Globus pallidus (tissue), 1 donor: Measurements from ENCODE around the gene LNX2.
A peak's percentile ranks its signal among the peaks of the same experiment; 100 is the strongest.

Source experiments
- DNase-seq: peaks from one replicate; pipeline ENCODE4 v3.0.0-alpha.2; 2015; ENCODE audit warnings: low spot score

LNX2 gene

GRCh38 chr13:27559719-27560118 is 60.6 kb downstream of the LNX2 start:
- DNase-seq: no peak

- peak; percentile 18 for DNase-seq
Observed at GRCh38 chr13:27556109-27556508, 64.2 kb downstream of the LNX2 start.

- DNase-seq: no peak
Observed at GRCh38 chr13:27551562-27551961, 68.8 kb downstream of the LNX2 start.

DNA sequence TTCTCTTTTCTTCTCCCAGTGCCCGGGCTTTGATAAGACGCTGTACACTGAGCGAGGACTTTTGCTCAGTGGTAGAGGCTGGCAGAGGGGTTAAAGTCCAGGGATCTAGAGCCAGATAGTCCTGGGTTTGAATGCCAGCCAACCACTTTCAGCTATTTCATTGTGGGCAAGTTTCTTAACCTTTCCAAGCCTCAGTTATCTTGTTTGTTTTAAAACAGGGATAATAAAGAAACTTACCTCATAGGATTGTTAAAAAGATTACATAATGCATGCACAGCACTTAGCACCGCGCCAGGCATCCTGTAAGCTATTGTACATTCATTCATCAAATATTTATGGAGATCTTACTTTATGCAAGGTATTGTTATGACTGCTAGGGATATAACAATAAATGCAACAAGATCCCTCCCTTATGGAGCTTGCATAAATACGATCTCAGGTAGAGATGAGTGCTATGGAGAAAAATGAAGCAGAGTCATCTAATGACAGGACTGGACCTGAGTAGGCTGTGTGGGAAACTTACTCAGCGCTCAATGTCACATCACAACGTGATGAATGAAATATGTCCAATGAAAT is 70.8 kb downstream of the LNX2 start:
- DNase-seq: no peak

DNA sequence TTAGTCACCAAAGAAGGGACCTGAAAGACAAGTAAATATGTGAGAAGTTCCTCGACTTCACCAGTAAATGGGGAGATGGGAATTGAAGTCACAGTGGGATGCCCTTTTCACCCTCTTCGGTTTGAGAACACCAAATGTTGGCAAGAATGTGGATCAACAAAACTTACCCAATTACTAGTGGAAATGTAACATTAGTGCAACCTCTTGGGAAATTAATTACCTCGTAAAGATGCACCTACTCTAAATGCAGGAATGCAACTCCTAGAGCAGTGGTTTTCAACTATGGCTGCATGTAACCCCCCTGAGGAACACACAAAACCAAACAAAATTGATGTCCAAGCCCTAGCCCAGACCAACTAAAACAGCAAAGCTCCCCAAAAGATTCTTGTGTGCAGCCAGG is 78.1 kb downstream of the LNX2 start:
- DNase-seq: no peak

DNA sequence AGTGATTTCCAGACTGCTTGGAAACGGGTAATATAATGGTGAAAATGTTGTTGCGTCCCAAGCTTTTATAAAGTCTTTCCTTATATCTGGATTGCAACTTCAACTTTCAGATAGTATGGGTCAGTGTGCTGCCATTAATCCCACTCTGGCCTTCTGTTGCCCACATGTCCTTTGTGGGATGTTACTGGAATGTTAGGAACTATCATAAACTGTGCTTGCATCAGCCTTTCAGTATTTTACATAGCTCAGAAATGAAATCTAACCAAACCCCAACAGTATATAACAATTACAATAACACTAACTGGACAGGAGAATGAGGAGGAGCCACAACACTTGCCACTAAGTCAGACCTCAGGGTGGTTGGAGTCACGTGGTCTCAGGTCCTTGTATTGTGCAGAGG is 78.9 kb downstream of the LNX2 start:
- no peak for DNase-seq

DNA sequence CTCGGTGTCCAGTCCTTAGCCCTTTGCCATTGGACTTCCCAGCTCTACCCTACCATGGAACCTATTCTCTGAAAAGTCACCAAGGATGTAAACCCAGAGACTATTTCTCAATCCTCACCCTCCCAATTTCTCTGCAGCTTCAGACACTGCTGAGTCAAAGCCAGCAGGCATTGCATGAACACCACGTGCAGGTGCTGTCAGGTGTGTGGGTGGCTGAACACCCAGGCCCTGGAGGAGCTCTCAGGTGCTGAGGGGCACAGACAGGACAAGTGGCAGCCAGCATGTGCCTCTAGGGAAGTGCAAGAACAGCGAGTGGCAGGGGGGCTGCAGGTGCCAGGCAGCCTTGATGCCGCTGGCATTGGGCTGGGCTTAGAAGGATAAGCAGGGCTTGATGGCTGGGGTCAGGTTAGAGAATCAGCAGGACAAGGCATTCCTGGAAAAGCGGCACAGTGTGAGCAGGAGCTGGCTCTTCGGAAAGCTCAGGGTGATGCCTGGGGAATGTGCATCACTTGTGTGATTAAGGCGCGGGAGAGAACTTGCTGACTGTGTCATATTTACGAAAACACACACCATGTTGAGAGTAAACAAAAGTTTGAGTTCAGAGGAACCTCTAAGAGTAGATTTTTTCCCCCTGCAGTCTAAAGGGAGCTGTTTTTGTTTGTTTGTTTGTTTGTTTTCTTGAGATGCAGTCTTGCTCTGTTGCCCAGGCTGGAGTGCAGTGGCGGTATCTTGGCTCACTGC is 83.8 kb downstream of the LNX2 start:
- DNase-seq: no peak

- DNase-seq: no peak
Observed at GRCh38 chr13:27535546-27535945, 84.8 kb downstream of the LNX2 start.

- no peak for DNase-seq
Observed at GRCh38 chr13:27534981-27535380, 85.3 kb downstream of the LNX2 start.

GRCh38 chr13:27534108-27534980 is 86.0 kb downstream of the LNX2 start:
- no peak for DNase-seq

DNA sequence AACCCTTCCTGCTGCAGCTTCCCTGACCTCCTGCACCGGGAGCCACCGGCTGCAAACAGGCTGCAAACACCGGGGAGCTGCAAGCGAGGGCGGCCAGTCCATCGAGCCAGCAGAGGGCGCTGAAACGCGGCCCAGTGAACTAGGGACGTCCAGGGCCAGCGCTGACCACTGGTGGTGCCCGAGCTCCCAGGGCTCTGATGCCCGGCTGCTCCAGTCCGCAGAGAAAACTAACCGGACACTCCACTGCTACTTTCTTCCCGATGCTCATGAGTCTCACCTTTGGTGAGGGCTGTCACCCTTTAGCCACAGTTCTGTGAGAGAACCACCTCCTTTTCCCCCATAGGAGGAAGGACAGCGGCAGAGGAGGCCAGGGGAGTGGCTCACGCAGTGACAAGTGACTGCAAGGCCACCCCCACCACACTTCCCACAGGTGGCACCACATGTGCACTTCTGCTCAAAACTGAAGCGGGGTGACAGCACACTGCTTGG is 87.1 kb downstream of the LNX2 start:
- DNase-seq: peak; percentile 78

- no peak for DNase-seq
Observed at GRCh38 chr13:27528908-27529307, 91.4 kb downstream of the LNX2 start.

GRCh38 chr13:27526516-27526915 is 93.8 kb downstream of the LNX2 start:
- DNase-seq: no peak

DNA sequence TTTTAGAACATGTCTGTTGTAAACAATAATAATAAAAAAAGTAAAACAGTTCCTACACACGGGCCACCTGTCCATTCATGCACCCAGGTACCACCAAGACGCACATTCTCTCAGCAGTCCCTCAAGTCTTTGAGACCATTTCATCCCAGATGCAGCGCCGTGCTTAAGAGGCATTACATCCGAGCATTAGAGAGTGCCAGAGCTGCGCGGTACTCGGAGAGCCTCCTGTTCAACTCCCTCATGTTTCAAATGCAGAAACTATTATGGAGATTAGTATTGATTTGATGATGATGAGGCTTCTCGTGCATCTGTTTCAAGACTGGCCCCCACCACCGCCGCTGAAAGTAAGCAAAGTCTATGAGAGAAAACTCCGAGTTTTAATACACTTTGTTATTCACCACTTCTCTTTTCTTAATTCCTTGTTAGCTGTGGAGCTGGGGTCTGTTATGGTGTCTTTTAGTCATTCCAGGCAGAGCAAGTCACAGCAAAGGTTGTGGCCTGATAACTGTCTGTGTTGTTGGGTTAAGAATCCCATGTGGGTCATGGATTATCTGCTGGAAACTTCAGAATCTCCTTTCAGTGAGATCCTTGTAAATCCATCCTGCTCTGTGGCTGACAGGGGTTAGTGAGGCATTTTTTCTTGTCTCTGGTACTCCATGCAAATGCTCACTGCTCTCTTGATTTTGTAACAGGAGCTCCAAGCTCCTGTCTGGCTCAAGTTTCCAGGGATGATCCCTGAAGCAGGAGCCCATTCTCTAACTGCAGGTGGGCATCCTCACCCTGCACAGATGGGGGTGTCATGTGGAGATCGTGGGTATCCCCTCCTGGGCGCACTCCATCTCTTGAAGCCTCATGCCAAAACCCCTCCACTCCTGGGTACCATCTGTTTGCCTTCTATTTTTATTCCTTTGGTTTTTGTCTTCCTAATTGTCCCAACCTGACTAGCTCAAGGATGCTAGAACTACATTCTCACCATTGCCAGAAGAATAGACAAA is 95.1 kb downstream of the LNX2 start:
- no peak for DNase-seq

DNA sequence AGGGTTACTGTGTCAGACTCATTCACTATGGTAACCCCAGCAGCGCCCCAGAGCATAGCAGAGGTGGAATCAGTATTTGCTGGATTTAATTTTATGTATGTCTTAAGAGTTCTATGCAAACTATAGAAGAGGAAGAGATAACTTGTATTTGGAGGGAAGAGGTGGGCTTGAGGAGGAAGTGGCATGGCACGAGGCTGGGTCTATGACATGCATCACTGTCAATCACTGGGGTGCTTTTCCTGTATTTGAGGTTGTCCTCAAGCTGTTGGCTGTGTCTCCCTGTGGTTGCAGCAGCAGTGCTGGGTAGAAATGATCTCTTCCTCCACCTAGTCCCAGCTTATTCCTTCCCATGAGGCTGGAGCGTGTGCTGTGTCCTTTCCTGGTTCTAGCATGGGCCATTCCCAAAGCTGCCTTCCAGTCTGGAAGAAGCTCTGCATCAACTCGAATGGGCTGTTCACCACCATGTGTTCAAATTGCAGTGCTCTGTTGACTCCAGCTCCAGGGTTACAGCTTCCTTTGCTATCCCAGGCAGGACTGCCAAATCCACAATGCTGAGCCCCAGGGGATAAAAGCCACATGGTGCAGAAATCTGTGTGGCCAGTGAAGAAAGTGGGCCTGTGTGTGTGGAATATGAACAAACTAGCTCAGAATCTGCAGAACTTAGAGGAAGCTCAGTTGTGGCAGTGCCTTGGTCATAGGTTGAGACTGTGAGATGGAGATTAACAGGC is 96.8 kb downstream of the LNX2 start:
- DNase-seq: no peak

- DNase-seq: no peak
Observed at GRCh38 chr13:27522847-27523246, 97.5 kb downstream of the LNX2 start.

DNA sequence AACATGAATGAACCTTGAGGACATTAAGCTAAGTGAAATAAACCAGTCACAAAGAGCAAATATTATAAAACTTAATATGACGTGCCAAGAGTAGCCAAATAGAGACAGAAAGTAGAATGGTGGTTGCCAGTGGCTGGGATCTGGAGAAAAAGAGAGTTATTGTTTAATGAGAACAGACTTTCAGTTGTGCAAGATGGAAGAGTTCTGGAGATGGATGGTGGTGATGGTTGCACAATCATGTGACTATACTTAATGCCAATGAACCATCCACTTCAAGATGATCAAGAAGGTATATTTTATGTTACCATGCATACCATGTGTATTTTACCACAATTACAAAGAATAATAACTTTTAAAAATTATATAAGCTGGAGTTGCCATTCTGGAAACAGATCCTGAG is 104.2 kb downstream of the LNX2 start:
- DNase-seq: no peak

GRCh38 chr13:27510082-27510481 is 110.2 kb downstream of the LNX2 start:
- DNase-seq: no peak

DNA sequence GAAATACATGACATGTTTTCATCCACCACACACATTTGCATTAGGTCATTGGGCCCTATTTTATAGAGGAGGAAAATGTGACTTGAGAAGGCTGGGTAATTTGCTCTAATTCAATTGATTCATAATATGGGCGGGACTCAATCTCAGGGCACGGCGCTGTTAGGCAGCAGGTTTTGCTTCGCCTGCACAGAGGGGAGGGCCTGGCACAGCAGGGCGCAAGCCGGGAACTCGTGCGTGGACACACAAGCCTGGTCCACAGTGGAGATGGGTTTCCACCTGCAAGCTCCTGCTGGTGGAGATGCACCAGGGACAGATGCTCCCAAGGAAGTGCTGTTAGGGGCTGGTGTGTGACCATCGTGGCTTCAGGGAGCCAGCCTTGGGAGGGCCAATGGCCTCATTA is 111.5 kb downstream of the LNX2 start:
- no peak for DNase-seq

GRCh38 chr13:27505792-27506191 is 114.5 kb downstream of the LNX2 start:
- DNase-seq: no peak

- DNase-seq: no peak
Observed at GRCh38 chr13:27504868-27505194, 115.5 kb downstream of the LNX2 start.
